Measurements from ENCODE around the gene ASB18. TPM values are rescaled to one million over a fixed set of nuclear protein-coding genes. Genes with fewer than 3 reads are reported as not detected.

ASB18 gene
- total and polyA plus RNA-seq, 2 experiments from 2014 or later: not detected

DNA sequence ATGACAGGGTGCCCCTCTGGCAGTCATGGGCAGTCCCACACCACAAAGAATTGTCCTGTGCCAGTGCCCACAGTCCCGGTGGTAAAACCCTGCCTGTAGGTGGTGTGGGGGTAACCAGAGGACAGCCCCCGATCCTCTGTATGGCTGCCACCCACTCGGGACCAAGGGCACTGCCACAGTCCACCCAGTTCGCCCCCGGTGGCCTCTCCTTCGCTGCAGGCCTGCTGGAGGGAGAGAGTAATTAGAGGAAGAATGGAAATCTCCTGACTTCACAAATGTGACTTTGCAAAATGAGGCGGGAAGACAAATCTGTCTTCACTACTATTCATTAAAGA, 107.4 kb downstream of the ASB18 start:
- Mint-ChIP-seq H3K27ac (no peak overlapping the region), H3K4me3 (no peak overlapping the region), H3K4me1 (peaks cover 32% of the 10 kb centered on the region), H3K9me3 (peaks cover 17% of the 10 kb centered on the region), H3K36me3 (ENCODE audit: low read depth) (peaks cover 7% of the 10 kb centered on the region; the same call in 2 of the 3 replicates), H3K27me3 (ENCODE audit: insufficient read depth, low read depth, poor library complexity) (peaks cover 68% of the 10 kb centered on the region)
- H3K27me3 ChIP-seq (ENCODE audit: insufficient read depth): peaks cover 80% of the 10 kb centered on the region
- H3K4me3 ChIP-seq: no peak overlapping the region
- H3K9me2 ChIP-seq (ENCODE audit: insufficient read depth): no peaks in the 10 kb centered on the region
- no peaks in the 10 kb centered on the region for H4K20me1 ChIP-seq (replicated peaks; ENCODE audit: insufficient read depth)
- no peaks in the 10 kb centered on the region for H3K36me3 ChIP-seq (ENCODE audit: insufficient read depth)
- H3F3A ChIP-seq (replicated peaks; ENCODE audit: low read depth): peaks cover 13% of the 10 kb centered on the region; the same call in 1 of the 2 replicates
- ATAC-seq (no peak), DNase-seq (ENCODE audit: low spot score) (no peak)
- no peak overlapping the region for H3K4me2 ChIP-seq
- H2AFZ ChIP-seq: no peak overlapping the region
- peaks cover 22% of the 10 kb centered on the region for H3K4me1 ChIP-seq (ENCODE audit: insufficient read depth)
- H3K79me2 ChIP-seq (replicated peaks; ENCODE audit: insufficient read depth): no peaks in the 10 kb centered on the region
- no peak overlapping the region for H3K27ac ChIP-seq (ENCODE audit: low read depth)
- TF ChIP-seq REST (IDR thresholded peaks at IDR 0.05; ENCODE audit: unreplicated experiment): no peak
- TF ChIP-seq, protein P1, sequence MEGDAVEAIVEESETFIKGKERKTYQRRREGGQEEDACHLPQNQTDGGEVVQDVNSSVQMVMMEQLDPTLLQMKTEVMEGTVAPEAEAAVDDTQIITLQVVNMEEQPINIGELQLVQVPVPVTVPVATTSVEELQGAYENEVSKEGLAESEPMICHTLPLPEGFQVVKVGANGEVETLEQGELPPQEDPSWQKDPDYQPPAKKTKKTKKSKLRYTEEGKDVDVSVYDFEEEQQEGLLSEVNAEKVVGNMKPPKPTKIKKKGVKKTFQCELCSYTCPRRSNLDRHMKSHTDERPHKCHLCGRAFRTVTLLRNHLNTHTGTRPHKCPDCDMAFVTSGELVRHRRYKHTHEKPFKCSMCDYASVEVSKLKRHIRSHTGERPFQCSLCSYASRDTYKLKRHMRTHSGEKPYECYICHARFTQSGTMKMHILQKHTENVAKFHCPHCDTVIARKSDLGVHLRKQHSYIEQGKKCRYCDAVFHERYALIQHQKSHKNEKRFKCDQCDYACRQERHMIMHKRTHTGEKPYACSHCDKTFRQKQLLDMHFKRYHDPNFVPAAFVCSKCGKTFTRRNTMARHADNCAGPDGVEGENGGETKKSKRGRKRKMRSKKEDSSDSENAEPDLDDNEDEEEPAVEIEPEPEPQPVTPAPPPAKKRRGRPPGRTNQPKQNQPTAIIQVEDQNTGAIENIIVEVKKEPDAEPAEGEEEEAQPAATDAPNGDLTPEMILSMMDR (conservative IDR thresholded peaks at IDR 0.05; ENCODE audit: low read depth in 2 of 2): no peak
- TF ChIP-seq, protein P2, sequence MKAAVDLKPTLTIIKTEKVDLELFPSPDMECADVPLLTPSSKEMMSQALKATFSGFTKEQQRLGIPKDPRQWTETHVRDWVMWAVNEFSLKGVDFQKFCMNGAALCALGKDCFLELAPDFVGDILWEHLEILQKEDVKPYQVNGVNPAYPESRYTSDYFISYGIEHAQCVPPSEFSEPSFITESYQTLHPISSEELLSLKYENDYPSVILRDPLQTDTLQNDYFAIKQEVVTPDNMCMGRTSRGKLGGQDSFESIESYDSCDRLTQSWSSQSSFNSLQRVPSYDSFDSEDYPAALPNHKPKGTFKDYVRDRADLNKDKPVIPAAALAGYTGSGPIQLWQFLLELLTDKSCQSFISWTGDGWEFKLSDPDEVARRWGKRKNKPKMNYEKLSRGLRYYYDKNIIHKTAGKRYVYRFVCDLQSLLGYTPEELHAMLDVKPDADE (IDR thresholded peaks at IDR 0.05): no peak
- no peak for TF ChIP-seq EZH2 (IDR thresholded peaks at IDR 0.05; ENCODE audit: low read depth, unreplicated experiment)
- TF ChIP-seq STAT1 (IDR thresholded peaks at IDR 0.05; ENCODE audit: unreplicated experiment): no peak
- no peak for TF ChIP-seq ZNF462 (CRISPR knock-in tag; IDR thresholded peaks at IDR 0.05)
- no peak for TF ChIP-seq JUNB (IDR thresholded peaks at IDR 0.05; ENCODE audit: unreplicated experiment)
- no peak for TF ChIP-seq ZNF331 (CRISPR knock-in tag; IDR thresholded peaks at IDR 0.05; ENCODE audit: low read depth)
- TF ChIP-seq ZNF114 (CRISPR knock-in tag; IDR thresholded peaks at IDR 0.05): no peak
- no peak for TF ChIP-seq POLR2AphosphoS5 (IDR thresholded peaks at IDR 0.05; ENCODE audit: low read depth)
- no peak for TF ChIP-seq NANOG (IDR thresholded peaks at IDR 0.05; ENCODE audit: borderline replicate concordance)
- TF ChIP-seq EZH2phosphoT487 (IDR thresholded peaks at IDR 0.05; ENCODE audit: unreplicated experiment): no peak

All from GM23338 (cell line).